ENCODE measurements around the gene YJEFN3.
A peak's percentile ranks its signal among the peaks of the same experiment; 100 is the strongest.

YJEFN3 gene, protein sequence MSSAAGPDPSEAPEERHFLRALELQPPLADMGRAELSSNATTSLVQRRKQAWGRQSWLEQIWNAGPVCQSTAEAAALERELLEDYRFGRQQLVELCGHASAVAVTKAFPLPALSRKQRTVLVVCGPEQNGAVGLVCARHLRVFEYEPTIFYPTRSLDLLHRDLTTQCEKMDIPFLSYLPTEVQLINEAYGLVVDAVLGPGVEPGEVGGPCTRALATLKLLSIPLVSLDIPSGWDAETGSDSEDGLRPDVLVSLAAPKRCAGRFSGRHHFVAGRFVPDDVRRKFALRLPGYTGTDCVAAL

DNA sequence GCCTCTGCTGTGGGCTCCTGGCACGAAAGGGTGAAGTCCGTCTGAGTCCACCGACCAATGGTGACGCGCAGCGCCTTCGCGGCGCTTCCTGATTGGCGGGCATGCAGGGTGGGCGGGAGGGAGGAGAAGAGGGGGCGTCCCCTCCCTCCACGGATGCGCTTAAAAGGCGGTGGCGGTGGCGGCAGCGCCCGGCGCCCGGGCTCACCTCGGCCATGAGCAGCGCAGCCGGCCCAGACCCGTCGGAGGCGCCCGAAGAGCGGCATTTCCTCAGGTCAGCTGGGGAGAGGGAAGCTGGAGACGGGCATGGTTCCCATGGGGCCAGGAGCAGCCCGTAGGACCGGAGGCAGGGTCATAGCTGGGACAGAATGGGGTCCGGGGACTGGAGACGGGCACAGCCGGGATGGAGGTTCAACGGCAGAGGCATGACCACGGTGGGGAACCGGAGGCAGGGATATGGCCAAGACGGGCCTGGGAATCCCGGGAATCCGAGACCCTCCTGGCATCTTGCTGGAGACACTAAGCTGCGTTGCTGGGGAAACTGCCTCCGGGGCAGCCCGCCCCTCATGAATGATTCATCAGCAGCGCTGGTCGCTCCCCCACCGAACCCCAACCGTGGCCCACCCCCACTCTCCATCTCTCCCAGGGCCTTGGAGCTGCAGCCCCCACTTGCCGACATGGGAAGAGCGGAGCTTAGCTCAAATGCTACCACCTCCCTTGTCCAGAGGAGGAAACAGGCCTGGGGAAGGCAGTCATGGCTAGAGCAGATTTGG, at the start of gene YJEFN3:
YJEFN3 (plus strand) TSS at position 191 of the 770 bp plus-strand sequence; CDS start at position 213, 22 bp downstream.
- no peak for DNase-seq (ENCODE audit: low read depth in 2 of 2)

DNA sequence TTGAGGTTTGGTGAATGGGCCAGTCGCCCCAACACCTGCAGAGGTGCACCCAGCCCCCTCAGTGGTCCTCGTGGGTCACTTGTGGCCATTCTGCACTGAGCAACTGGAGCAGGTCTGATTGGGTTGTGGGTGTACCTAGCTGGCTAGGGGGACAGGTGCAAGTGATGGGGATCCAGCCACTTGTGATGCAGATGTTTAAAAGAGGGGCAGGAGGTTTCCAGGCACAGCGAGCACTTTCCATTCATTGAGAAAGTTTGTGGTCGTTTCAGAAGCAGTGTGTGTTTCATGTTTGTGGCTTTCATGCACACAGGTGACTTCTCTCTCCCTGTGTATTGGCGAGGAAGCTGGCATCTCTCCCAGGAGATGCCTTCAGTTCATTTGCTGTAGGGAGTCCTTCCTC, 48.0 kb upstream of the YJEFN3 start:
- no peak for DNase-seq (ENCODE audit: low read depth in 2 of 2)

DNA sequence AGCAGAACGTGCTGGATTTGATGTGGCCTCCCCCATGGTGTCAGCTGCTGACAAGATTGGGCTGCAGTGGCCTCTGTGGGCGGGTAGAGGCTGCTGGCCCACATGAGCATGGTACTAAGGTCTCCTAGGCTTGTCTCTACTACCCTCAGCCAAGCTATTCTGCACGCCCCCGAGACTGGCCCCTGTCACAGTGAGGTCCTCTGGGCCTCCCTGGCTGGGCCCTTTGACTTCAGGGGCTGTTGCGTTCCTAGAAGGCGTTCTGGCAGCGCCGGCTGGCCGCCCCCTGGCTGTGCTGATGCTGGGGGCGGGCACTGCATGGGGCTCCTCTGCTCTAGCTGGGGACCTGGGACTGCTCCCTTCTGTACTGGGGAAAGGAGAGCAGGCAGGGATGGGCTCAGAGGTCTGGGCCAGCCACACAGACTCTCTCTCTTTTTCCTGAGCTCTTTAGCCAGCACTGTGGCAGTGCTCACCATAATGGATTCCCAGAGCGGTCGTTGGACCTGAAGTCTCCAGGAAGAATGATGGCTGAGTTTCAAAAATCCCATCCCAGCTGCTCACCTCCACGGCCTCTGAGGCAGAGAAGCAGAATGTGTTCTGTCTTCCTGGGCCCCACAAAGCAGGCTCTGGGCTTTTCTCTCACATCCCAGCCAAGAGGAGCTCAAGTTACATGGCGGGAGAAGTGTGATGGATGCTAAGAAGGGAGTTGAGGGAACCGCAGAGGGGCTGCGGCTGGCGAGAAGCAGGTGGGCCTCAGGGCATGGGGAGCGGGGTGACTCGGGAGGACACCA, 45.7 kb upstream of the YJEFN3 start:
- DNase-seq (ENCODE audit: low read depth in 2 of 2) = no peak

DNA sequence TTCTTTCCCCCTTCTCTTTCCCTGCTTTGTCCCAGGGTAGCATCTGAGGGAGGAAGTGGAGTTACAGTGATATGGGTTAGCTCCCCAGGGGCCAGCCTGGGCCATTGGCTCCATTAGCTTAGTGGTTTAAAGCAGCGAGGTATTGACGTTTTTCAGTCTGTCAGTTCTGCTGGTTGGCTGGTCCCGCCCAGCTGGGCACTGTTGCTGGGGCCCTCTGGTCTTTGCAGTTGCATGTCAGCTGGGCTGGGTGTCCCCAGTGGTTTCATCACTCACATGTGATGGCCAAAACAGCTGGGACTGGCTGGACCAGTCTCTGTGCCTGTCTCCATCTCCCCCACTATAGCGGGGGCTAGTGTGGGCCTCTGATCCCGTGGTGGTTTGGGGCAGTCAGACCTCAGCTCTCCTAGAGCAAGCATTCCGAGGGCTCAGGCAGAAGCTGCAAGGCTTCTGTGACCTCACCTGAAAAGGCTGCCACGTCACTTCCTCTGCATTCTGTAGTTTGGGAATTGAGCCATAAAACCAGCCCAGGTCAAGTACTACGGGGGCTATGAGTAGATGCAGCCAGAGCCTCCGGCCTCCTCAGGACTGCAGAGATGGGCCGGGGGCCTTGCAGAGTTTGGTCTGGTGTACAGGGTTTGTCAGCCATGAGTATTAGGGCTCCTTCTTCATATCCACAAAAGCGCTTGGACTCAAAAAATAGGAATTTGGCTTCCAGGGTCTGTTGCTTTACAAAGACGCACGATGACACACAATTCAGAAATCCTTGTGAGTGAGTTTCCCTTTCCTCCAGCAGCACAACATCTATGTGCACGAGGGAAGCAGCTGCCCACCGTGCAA, 43.3 kb upstream of the YJEFN3 start:
- DNase-seq (ENCODE audit: low read depth in 2 of 2) = no peak

DNA sequence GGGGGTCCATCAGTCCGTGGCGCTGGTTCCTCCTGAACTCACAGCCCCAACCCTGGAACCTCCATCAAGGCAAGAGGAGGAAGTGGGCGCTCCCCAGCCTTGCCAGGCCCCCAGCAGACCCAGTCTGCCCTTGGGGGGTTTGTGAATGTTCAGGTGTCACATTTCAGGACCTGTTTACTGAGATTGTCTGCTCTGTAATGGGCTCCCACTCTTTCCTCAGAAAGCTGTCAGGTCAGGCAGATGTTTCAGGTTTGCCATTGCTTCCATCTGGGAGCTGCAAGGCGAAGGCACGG, 42.8 kb upstream of the YJEFN3 start:
- DNase-seq (ENCODE audit: low read depth in 2 of 2) = no peak

DNA sequence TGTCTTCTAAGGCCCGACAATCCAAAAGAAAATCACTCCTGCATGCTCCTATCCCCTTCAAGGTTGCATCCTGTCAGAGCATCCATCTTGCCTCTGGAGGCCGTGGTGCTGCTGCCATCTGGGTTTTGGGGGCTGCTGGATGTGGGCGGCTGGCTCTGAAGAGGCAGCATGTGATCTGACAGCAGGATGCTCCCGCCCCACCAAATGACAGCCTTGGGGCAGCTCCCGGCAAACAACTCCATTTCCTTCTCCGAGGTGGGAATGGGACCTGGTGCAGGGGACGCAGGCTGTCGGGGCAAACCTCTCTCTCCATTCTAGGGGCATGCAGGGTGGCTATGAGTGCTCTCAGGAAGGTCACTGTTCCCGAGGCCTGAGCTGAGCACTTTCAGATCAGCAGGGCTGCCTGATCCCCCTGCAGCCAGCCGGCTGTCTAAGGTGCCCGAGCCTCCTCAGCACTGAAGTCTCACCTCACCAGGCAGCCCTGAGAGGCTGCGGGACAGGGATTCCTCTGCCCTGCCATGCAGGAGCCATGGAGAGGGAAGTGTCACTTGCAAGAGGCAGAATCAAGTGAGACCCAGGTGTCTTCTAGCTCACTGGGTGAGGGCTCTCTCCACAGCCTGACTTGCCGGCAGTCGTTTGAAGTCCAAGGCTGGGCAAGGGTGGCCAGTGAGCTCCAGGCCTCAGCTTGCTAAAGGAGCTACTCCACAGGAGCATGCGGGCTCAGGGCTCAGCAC, 42.2 kb upstream of the YJEFN3 start:
- no peak for DNase-seq (ENCODE audit: low read depth in 2 of 2)

DNA sequence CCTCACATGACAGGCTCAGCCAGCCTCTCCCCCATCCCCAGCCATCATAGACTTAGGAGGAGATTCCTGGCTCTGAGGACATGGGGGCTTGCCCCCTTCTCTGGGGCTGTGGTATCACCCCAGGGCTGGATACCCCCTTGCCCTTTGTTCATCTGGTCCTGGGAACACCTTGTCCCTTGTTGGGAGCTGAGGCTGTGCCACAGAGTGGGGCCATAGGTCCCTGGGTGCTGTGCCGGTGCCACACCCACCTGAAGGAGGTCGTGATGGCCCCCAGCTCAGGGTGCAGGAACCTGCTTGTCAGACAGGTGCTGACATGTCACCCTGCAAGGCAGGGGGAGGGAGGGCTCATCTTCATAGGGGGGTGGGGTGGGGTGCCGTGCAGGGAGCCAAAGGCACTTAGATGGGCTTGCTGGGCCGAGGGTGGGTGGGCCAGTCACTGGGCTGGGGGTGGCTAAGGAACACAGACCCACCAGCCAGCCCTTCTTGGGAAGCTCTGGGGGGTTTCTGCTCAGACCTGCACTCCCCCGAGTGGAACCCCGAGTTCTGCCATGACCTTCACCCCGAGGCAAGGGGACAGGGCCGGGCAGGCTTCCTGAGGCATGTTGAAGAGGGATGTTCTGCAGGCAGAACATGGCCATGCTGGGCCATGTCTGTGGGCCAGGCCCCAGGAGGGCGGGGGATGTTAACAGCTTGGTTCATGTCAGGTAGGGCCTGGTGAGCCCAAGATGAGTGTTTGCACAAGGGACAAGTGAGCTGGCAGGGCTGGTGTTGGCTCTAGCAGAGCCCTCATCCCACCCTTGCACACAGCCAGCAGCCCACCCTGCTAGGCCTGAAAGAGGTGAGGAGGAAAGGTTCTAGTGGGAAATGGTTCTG, 41.4 kb upstream of the YJEFN3 start:
- no peak for DNase-seq (ENCODE audit: low read depth in 2 of 2)

DNA sequence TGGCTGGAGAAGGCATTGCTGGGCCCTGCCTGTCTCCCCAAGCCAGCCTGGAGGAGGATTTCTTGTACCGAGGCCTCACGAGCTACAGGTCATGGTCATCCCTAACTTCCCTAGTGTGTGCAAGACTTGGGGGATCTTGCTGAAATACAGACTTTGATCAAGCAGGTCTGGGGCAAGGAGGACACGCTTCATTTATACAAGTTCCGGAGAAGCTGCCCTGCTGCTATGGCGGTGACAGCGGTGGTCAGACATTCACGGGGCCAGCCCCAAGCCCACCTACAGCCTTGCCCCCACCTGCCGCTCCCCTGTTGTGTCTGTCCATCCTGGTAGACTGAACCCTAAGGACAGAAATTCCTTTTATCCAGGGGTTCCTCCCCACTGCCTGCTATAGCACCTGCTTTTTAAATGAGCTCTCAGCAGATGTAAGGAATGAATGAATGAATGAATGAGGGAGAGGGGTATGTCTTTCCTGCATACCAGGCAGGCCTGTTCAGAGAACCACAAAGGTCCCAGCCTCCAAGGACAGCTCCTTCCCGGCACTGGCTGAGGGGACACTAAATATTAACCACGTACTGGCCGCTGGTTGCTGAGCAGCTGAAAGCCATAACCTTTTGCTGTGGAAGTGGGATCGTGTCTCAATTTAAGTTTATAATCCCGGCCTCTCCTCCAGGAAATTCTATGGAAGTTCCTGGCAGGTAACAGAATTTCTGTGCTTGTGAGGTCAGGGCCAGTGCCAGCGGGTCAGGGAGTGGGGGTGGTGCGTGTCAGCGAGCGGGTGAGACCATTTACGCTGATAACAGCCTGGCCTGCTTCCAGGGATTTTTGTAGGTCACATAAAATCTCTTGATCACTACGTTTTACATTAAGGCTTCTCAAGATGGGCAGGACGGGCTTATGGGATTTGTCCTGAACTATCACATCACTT, 40.5 kb upstream of the YJEFN3 start:
- no peak for DNase-seq (ENCODE audit: low read depth in 2 of 2)

DNA sequence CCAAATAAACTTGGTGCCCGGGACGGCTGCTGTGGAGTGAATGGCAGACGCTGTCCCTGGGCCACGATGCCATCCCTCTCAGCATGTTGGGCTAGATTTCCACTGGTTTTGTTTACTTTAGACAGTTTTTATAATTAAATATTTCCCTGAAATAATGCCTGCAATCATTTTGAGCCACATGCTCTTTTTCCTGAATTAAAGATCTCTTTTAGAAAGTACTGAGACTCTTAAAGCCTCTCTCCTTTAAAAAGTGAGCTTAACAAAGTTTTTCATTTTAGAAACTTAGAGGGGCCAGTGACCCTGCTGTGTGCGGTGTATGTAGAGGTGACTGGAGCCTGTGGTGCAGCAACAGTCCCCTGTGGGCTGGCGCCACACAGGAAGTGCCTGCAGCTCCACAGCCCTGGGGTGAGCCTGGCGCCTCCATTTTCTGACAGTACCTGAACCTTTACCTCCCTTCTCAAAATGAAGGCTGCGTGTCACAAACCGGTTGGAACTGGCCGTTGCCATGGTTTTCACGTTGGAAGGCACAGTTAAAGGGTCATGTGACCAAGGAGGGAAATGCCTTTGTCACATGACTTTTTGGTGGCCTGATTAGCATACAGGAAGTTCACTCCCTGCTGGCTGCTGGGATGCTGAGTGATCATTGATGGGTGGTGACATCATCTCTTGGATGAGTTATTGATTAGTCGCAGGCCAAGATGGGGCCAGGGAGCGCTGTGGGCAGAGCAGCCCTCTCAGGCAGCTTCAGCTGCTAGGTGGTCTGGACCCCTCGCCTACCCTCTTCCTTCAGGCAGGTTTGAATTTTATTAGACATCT, 39.6 kb upstream of the YJEFN3 start:
- DNase-seq (ENCODE audit: low read depth in 2 of 2) = peak; percentile 74 to 77

DNA sequence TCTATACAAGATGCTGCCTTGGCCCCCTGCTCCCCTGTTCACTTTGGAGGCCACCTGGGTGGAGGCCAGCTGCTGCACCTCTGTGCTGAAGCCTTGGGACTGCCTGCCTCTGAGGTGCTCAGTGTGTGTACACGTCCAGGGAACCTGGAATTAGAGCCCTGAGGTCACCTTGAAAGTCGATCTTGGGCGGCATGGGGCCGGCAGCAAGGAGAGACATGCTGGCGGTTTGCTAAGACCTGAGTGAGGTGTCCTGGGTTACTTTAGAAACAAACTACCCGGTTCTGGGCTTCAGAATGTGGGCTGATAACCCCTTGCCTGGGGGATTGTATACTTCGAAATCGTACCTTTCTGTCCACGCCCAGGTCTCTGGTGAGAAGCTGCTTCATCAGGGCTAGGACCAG, 38.9 kb upstream of the YJEFN3 start:
- no peak for DNase-seq (ENCODE audit: low read depth in 2 of 2)

DNA sequence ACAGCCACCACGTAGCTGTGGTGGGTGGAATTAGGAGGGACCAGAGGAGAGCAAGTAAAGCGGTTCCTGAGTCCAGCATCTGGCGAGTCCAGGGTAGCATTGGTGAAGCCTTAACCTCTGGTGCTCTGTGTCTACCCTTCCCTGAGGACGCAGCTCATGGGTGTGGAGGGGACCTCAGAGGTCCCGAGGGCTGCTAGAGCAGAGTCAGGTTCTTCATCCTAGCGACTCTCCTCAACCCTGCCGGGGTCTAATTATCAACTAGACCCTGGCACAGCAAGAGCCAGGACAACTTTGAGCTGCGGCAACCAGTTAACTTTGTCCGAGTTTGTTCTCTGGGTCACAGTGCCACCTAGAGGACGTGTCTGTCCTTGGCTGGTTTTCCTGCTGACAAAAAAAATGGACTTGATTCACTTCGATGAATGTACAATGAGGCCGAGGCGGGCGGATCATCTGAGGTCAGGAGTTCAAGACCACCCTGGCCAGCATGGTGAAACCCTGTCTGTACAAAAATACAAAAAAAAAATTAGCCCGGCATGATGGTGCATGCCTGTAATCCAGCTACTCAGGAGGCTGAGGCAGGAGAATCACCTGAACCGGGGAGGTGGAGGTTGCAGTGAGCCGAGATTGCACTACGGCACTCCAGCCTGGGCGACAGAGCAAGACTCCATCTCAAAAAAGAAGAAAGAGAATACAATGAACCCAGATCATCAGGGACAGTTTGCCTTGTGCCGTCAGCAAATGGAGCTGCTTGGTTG, 38.3 kb upstream of the YJEFN3 start:
- DNase-seq (ENCODE audit: low read depth in 2 of 2) = peak; percentile 42 to 52

DNA sequence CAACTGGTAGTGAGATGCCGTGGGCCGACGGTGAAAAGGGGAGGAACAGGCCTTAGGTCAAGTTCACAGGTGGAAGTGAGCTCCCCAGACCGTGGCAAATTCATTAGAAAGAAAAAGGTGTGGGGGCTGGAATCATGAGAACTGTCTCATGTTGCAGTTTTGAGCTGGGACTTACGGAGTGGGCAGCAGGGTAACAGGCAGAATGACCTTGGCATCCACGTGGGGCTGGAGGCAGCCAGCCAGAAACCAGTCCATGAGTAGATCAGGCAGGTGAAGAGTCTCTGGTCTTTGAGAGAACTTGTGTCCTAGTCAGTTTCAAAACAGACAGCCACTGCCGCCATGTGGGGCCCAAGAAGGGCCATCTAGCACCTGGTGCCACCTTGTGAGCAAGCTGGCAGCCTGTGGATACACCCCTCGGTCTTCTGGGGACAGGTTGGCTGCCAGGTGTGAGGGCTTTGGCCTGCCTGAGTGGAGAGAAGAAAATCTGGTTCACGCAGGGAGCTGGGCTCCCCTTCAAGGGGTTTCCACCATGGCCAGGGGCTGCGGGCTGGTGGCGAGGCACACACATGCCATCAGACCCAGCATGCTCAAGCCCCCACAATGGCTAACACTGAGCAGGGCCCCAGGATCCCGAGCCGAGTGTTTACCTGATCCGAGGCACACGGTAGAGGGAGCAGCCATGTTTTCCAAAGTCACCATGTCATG, 37.2 kb upstream of the YJEFN3 start:
- DNase-seq (ENCODE audit: low read depth in 2 of 2) = no peak

DNA sequence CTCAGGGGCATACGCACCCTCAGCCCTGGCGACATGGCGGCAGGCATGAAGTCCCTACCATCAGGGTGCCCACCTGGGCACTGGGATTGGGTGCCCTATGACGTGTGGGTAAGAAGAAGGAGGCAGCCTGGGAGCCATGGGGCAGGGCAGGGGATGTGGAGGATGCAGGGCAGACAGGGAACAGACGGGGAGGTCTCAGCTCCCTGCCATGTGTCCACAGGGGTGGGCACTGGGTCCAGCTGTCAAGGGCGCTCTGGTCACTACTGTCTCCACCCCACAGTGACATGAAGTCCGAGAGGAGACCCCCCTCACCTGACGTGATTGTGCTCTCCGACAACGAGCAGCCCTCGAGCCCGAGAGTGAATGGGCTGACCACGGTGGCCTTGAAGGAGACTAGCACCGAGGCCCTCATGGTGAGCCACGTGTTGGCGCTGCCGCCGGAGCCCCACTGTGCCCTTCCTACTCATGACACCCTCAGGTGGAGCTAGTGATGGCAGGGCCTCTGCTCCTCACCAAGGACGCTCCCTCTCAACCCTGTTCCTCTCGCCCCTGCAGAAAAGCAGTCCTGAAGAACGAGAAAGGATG, 36.6 kb upstream of the YJEFN3 start:
- DNase-seq (ENCODE audit: low read depth in 2 of 2) = no peak

DNA sequence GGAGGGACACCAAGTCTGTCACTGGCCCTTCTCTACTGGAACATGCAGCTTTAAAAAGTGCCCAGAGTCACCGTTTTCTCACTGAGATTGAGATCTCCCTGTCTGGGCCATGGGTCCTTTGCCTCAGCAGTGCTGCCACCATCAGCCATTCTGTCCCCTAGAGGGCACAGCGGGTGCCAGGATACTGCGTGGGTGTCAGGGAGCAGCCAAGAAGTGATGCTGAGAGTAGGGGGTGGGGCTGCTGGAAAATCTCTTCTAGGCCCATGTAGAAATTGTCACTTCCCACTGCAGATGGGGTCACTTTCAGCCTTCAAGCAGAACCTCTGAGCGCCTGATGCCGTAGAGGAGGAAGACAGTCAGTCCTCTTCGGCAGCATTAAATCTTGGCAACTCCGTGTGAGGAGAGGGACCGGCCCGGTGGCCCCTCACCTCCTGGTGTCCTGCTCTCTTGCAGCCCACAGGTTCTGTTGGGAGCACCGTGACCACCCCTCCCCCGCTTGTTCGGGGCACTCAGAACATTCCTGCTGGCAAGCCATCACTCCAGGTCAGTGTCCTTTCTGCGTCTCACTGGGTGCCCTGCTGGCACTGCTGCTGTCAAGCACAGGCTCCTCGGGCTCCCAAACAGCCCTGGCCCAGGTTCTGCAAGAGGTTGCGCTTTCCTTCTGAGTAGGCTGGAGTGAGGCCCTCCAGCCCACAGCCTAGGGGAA, 34.7 kb upstream of the YJEFN3 start:
- DNase-seq (ENCODE audit: low read depth in 2 of 2) = no peak
